HPDE6-E6E7 (cell line): ENCODE measurements around the gene TPST2.

ENCODE experiments used
- DNase-seq: peaks from one replicate; pipeline ENCODE4 v3.0.0; 2011; ENCODE audit warnings: missing footprints; ENCODE audit errors: extremely low spot score

Gene TPST2

DNA sequence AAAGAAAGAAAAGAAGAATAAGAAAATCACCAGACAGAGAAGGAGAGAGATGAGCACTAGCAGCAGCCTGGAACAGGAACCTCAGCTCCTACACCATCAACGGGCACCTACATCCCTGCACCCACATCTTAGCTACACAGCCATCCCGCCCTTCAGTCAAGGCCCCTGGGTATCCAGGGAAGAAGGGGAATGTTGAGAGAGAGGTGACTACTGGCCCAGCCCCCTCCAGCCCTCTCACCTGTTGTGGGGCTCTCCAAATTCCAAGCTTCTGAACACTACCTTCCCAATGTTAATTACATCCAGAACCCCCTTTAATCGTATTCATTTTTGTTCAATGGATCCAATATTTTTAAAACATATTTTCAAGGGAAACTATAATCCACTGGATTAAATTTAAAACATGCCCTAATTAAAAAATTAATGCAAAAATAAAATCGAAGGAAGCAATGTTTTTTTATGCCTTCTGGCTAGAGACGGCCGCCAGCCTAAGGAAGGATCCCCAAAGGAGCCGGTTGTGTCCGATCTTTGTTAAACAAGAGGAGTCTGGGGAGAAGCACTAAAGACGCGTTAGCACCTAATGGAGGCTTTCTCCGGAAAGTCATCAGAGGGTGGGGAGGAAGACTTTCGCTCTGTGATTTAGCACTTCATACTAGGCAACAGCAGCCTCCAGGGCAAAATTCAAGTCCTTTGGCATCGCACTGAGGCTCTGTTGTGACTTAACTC lies 9.5 kb downstream of the TPST2 start:
- no peak for DNase-seq

GRCh38 chr22:26579331-26579886 lies 10.5 kb downstream of the TPST2 start:
- no peak for DNase-seq

- DNase-seq = no peak
These were observed 12.9 kb downstream of the TPST2 start for GRCh38 chr22:26577081-26577480.

GRCh38 chr22:26576026-26576680 lies 13.8 kb downstream of the TPST2 start:
- no peak for DNase-seq

DNA sequence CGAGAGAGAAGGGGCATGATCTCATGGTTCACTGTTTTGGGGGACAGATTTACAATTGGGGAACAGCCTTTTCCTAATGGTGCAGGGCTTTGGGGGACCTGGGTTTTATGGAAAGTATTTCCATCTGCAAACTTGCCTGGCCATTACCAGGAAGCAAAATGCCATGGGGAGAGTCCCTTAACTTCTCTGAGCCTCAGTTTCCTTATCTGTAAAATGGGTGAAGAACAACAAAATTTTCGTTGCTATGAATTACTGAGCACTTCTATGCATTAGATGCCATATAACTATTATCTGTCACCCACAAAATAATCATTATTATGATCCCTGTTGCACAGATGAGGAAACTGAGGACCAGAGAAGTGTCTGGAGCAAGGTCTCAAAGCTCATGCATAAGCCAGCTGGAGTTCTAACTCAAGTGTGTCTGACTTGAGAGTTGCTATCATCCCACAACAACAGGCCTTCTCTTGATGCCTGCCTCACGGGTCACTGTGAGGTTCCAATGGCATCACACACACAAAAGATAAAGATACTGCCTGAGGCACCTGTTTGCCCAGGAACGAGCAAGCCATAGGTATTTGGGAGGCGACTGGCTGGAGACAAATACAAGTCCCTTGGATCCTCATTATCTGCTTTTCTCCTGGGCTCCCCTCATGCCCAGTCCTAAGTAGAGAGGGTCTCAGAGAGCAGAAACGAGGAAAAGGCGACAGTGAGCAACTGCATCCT lies 15.8 kb downstream of the TPST2 start:
- no peak for DNase-seq

GRCh38 chr22:26573026-26573662 lies 16.8 kb downstream of the TPST2 start:
- DNase-seq = no peak

DNA sequence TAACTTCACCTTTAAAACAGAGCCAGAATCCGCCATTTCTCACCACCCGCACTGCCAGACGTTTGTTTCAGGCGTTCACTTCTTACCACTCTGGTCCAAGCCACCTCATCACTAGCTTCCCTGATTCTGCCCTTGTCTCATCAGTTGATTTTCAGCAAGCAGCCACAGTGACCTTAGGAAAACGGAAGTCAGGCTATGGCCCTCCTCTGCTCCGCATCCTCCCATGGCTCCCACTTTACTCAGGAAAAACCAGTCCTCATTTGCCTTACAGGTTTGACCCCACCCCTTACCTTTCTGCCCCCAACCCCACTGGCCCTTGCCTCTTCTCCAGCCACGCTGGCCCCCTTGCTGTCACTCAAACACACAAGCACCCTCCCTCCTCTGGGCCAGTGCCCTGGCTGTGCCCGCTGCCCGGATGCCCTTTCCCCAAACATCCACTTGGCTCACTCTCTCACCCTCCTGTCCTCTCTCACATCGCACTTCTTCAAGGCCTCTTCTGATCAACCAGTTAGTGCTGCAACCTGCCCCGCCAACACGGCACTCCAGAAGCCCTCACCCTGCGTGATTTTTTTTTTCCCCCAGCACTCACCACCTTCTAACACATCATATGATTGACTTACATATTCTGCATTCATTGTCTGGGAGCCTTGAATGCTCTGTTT lies 18.9 kb downstream of the TPST2 start:
- DNase-seq = no peak

- DNase-seq = no peak
These were observed 19.8 kb downstream of the TPST2 start for GRCh38 chr22:26570115-26570514.

DNA sequence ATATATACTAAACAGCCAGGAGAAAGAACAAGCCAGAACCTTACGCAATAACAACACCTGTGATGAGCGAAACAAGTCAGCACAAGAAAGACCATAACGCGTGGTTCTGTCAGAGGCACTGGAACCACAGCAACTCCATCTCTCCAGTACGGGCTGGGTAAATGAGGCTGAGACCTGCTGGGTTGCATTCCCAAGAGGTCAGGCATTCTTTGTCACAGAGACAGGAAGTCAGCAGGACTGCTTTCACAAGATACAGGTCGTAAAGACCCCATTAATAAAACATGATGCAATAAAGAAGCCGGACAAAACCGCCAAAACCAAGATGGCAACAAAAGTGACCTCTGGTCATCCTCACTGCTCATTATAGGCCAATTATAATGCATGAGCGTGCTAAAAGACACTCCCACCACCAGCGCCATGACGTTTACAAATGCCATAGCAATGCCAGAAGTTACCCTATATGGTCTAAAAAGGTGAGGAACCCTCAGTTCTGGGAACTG lies 21.7 kb downstream of the TPST2 start:
- DNase-seq = peak; percentile 64

GRCh38 chr22:26567610-26568009 lies 22.3 kb downstream of the TPST2 start:
- DNase-seq = no peak

GRCh38 chr22:26566994-26567393 lies 22.9 kb downstream of the TPST2 start:
- no peak for DNase-seq

GRCh38 chr22:26565889-26566288 lies 24.0 kb downstream of the TPST2 start:
- no peak for DNase-seq

GRCh38 chr22:26565181-26565580 lies 24.8 kb downstream of the TPST2 start:
- peak; percentile 54 for DNase-seq

GRCh38 chr22:26564672-26565071 lies 25.3 kb downstream of the TPST2 start:
- no peak for DNase-seq

- peak; percentile 71 for DNase-seq
These were observed 25.8 kb downstream of the TPST2 start for GRCh38 chr22:26564181-26564580.

- no peak for DNase-seq
These were observed 26.9 kb downstream of the TPST2 start for GRCh38 chr22:26563022-26563421.

DNA sequence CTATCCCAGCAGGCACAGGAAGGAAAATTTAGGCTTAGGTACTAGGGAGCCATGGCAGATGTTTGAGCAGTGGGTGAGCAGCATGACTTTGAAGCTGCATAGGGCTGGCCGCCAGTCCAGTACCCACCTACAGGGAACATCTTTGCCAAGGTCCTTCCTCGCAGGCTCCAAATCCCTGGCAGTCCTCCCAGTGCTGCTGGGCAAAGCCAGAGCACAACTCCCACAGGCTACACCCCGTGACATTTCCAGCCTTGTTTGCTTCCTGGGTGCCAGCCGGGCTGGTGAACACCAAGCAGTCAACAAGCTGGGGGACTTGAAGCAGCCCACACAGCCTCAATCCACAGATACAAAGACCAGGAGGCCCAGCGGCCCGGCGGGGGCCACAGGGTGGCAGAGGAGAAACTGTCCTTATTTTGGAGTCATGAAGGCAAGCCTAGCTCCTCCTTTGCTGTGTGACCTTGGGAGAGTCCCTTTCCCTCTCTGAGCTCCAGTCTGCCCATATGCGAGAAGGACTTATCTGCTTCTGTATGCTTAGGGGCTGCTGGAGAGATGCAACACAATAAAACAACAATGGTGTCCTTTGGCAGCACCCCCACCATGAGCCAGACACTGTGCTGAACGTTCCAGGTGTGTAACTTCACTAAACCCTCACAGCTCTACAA lies 28.0 kb downstream of the TPST2 start:
- DNase-seq = no peak

GRCh38 chr22:26559961-26560575 lies 29.9 kb downstream of the TPST2 start:
- DNase-seq = no peak

- DNase-seq = no peak
These were observed 31.6 kb downstream of the TPST2 start for GRCh38 chr22:26558248-26558895.

DNA sequence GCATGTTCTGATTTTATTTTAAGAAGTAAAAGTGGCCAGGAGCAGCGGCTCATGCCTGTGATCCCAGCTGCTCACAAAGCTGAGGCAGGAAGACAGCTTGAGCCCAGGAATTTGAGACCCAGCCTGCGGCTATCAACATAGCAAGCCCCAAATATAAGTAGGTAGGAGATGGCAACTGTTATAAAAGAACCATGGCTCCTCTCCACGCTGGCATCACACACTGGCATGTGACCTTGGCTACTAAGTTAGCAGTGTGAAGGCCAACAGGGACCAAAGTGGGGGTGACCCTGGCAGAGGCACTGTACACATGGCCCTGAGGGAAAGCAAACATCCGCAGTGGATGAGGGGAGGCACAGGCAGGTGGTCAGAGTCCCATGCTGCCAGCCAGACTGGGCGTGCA lies 33.0 kb downstream of the TPST2 start:
- no peak for DNase-seq
